DMS53 treated with DMSO at 0.1 percent for 48 hours (cell line): ENCODE results near the gene ATXN7L1.

ENCODE experiments used
- DNase-seq: peaks from one replicate; lab custom pipeline; 2025; ENCODE audit not compliant: unreplicated experiment; lab: John Stamatoyannopoulos, UW

ATXN7L1 gene

DNA sequence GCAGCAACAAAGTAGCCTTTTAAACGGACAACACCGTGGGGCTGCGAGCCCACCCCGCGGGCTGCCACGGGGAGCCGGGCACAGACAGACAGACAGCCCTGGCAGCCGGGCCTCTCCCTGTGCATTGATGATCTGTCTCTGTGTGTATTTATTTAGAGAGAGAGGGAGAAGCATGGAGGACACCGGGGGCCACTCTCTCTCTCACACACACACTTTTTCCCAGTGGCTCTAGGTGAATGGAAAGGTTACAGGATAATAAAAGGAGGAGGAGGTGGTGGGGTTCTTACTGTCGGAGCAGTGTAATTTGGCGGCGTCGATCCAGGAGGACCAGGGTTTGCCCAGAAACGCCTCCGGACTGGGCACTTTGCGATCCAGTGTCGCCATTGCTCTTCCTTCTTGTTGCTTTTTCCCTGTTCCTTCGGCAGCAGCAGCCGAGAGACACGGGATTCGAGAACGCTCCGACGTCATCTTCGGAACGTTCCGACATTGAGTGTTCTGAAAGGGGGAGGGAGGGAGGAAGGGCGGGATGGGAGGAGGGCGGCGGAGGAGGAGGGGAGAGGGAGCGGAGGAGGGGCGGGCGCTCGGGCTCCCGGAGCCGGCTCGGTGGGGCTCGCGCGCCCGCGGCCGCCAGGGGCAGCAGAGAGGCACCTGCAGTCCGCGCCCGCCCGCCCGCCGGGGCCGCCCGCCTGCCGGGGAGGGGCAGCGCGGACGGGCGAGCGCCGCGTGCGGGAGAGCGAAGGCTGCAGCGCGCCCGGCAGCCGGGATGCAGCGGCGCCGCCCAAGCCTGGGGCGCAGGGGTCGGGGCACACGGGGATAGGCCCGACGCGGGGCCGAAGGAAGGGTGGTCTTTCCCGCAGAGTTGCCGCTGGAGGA, at the start of gene ATXN7L1:
Gene ATXN7L1 (minus strand): TSS at position 509 of the 873 bp plus-strand sequence. CDS start 41 bp downstream, at position 468.
- DNase-seq = peak; percentile 94

GRCh38 chr7:105926131-105926530, 49.7 kb upstream of the ATXN7L1 start:
- DNase-seq = no peak

- no peak for DNase-seq
Measured at GRCh38 chr7:105924945-105925344, 48.5 kb upstream of the ATXN7L1 start.

GRCh38 chr7:105920766-105921165, 44.4 kb upstream of the ATXN7L1 start:
- DNase-seq = no peak

DNA sequence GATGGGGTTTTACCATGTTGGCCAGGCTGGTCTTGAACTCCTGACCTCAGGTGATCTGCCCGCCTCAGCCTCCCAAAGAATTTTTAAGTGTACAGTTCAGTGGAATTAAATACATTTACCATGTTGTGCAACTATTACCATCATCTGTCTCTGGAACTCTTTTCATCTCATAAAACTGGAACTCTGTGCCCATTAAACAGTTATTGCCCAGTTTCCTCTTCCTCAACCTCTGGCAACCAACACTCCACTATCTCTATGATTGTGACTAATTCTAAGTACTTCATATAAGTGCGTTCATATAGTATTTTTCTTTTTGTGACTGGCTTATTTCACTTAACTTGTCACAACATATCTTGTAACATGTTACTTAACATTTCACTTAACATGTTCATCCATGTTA, 41.3 kb upstream of the ATXN7L1 start:
- DNase-seq = no peak

GRCh38 chr7:105916603-105917002, 40.2 kb upstream of the ATXN7L1 start:
- DNase-seq = no peak

DNA sequence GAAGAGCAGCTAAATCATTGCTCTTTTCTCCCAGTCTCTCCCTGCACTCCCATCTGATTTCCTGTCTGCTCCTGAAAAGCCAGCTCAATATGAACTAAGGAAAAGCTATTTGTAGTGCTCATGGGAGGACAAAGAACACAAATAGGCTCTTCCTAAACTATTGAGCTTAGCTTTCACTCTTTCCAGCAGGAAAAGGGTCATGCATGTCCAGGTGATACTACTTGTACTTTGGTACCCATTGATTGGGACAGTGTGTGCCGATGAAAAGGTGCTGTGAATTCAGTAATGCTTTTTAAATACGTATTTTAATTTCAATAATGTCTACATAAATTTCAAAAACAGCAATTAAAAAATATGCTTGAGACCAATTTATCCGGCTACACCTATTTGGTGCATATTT, 37.5 kb upstream of the ATXN7L1 start:
- DNase-seq = no peak

- DNase-seq = no peak
Measured at GRCh38 chr7:105911961-105912575, 35.7 kb upstream of the ATXN7L1 start.

DNA sequence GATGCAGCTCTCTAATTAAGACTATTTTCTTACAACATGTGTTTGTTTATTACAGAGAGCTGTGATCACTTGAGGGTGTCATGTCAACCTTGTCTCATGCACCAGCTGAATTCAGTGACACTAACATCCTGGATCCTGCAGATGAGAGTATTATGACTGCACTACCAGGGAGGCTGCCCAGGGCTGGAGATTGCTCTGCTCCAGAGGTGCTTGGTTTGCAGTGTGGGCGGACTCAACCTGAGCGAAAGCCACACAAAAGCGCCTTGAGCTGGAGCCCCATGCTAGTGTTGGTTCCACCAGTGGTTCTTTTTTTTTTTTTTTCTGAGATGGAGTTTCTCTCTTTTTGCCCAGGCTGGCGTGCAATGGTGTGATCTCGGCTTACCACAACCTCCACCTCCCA, 33.8 kb upstream of the ATXN7L1 start:
- no peak for DNase-seq

GRCh38 chr7:105909742-105910141, 33.3 kb upstream of the ATXN7L1 start:
- DNase-seq = no peak

- DNase-seq = no peak
Measured at GRCh38 chr7:105907129-105907846, 30.9 kb upstream of the ATXN7L1 start.

DNA sequence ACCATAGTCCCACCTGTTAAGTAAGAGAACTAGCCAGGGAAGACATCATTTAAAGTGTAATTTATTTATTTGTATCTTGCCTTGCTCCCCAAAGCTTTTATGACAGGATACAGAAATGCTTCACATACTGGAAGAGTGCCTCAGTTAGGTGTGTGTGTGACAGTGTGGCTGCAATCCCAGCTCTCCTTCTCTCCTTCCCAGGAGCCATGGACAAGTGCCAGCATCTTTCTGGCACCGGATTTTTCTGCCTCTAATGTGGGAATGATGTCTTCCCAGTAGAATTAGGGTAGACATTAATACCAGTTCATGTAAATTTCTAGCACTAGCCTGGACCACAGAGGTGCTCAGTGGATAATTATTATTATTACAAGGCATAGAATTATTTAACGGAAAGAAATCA, 30.3 kb upstream of the ATXN7L1 start:
- DNase-seq = no peak

DNA sequence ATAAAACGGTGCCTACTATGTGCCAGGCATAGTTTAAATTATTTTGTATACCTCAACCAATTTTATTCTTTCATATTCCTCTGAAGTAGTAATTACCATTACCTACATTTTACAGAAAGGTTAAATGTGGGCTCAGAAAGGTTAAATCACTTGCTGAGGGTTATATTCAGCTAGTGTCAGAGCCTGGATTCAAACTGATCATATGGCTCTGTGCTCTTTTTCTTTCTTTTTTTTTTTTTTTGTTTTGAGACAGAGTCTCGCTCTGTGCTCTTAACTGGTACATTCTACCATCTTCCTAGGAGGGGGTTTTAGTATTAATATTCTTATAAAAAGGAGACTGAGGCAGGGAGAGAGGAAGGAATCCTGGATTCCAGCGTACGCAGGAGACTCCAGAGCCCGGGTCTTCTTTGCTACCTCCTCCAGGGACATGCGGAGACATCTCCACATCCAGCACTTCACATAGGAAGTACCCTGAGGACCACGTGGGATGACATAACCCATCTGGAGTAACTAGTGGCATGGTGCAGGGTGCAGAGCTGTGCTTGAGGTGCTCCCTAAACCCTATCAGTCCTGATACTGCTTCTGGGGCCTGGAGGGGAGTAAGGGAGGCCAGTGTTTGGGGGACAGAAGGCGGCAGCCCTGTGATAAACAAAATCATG, 29.6 kb upstream of the ATXN7L1 start:
- no peak for DNase-seq

GRCh38 chr7:105905209-105905909, 29.0 kb upstream of the ATXN7L1 start:
- no peak for DNase-seq

DNA sequence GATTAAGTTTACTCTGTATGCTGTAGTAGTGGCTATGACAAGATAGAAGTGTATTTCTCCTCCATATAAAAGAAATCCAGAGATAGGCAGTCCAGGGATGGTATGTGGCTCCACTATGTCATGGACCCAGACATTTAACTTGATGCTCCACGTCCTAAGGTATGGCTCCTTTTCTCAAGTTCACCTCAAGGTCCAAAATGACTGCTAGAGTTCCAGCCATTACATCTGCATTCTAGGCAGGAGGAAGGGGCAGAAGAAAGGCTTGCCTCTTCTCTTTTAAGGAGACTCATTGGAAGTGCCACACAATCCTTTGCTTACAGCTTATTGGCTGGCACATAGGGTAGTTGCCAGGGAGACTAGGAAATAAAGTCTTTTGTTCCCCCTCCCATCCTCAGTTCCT, 27.7 kb upstream of the ATXN7L1 start:
- no peak for DNase-seq

DNA sequence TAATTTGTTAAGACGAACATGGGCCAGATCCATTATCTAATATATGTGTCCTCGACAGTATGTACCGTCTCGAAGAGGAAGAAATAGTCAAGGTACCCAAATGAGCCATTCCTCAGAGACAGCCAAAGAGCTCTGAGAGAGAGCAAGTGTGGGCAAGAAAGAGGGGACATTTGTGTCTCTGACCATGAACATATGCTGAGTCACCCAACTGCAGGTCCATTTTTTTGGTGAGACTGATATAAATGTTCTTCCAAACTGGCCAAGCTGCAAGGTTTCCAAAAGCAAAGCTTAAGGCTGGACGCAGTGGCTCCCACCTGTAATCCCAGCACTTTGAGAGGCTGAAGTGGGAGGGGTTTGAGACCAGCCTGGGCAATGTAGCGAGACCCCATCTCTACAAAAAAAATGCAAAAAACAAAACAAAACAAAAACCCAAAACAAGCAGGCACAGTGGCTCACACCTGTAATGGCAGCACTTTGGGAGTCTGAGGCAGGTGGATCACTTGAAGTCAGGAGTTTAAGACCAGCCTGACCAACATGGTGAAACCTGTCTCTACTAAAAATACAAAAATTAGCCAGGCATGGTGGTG, 26.0 kb upstream of the ATXN7L1 start:
- no peak for DNase-seq

- no peak for DNase-seq
Measured at GRCh38 chr7:105897999-105898398, 21.6 kb upstream of the ATXN7L1 start.

DNA sequence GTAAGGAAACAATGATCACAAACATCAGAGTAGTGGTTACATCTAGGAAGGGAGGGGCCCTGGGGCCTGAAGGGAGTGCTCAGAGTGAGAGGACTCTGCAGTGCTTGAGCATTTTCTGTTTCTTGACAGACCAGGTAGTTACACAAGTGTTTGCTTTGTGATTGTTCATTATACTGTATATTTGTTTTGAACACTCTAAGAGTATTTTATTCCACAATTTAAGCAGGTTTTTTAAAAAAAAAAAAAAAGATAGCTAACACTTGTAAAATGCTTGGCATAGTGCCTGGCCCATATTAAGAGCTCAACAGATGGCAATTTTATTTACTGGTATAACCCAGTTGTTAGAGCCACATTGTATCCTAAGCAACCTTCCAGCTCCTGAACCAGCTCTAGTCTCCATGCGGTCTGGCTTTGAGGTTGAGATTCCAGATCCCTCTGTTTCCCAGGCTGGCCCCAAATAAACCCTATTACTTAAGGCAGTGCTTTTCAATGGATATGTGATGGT, 20.1 kb upstream of the ATXN7L1 start:
- DNase-seq = peak; percentile 100

DNA sequence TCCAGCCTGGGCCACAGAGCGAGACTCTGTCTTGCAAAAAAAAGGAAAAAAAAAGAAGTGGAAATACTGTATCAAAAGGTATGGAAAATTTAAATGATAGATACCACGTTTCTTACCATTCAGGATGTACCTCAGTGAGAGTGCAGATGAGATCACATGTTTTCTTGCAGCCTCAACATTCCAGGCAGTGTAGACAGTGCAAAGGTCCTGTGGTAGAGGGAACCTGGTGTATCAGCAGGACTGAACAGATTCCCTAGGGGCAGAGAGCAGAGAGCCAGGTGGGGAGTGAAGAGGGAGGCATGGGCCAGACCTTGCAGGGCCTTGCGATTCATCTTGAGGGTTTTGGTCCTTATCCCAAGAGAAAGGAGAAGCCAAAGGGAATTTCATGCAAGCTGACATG, 17.7 kb upstream of the ATXN7L1 start:
- no peak for DNase-seq

- DNase-seq = no peak
Measured at GRCh38 chr7:105892387-105892786, 16.0 kb upstream of the ATXN7L1 start.
